Kidney (tissue), 14 donors: ENCODE measurements around the gene MYO7B. TPM values are rescaled to one million over a fixed set of nuclear protein-coding genes. Genes with fewer than 3 reads are reported as not detected.
A peak's percentile ranks its signal among the peaks of the same experiment; 100 is the strongest.

Source experiments
- DNase-seq, 5 donors: peaks; one replicate each; pipeline ENCODE4 v3.0.0-alpha.2; 2013 to 2020
- FAIRE-seq: peaks from 2 replicates; lab custom pipeline; 2012; peaks lifted over from hg19 to GRCh38; lab: Jason Lieb, UNC
- H3K27ac ChIP-seq, 2 donors: one replicate each; pipeline ENCODE4 v1.7.0; 2013; ENCODE audit warnings: low read depth in 2 of 2, low read length in 2 of 2, inconsistent platforms in 1 of 2
- H3K27me3 ChIP-seq: one replicate; pipeline ENCODE4 v1.7.1; 2013; ENCODE audit warnings: low read length, inconsistent platforms; ENCODE audit not compliant: control insufficient read depth, insufficient read depth
- H3K36me3 ChIP-seq, 3 donors: one replicate each; pipeline versions ENCODE4 v1.7.0 to v1.7.1; 2013; ENCODE audit warnings: low read length in 3 of 3, control low read depth in 1 of 3, inconsistent platforms in 1 of 3; ENCODE audit not compliant: insufficient read depth in 3 of 3, control insufficient read depth in 2 of 3
- H3K4me1 ChIP-seq, 3 donors: one replicate each; pipeline versions ENCODE4 v1.7.0 to v1.7.1; 2013; ENCODE audit warnings: low read length in 3 of 3, inconsistent platforms in 1 of 3, low read depth in 1 of 3; ENCODE audit not compliant: control insufficient read depth in 2 of 3, insufficient read depth in 2 of 3
- H3K4me3 ChIP-seq, 3 donors: one replicate each; pipeline versions ENCODE4 v1.7.0 to v1.8.1; 2013; ENCODE audit warnings: low read length in 3 of 3, control low read depth in 1 of 3, inconsistent platforms in 1 of 3
- H3K9ac ChIP-seq, 3 donors: one replicate each; pipeline versions ENCODE4 v1.7.0 to v1.7.1; 2013; ENCODE audit warnings: low read length in 3 of 3, control low read depth in 1 of 3, inconsistent platforms in 1 of 3
- H3K9me3 ChIP-seq, 3 donors: one replicate each; pipeline versions ENCODE4 v1.7.0 to v1.7.1; 2013; ENCODE audit warnings: low read length in 3 of 3, control low read depth in 1 of 3, inconsistent platforms in 1 of 3; ENCODE audit not compliant: control insufficient read depth in 2 of 3, insufficient read depth in 1 of 3
- intact Hi-C: fragments of 100-400 bp; cut with DNase I; formaldehyde crosslinking; loops from one replicate; pipeline ENCODE4 v1.11.1; 2022
- polyA plus RNA-seq: library from polyadenylated mRNA; stranded (reverse); fragments of 350-450 nt; fragmentation: Illumina TruSeq; extraction: RNeasy Lipid Tissue Mini Kit (QIAGEN cat#74804); gene quantifications from one replicate; pipeline ENCODE4 v1.2.3, GENCODE V29; 2014; ENCODE audit warnings: low read depth, low replicate concordance; ENCODE audit not compliant: insufficient read depth
- total RNA-seq: library from RNA; stranded (reverse); fragmentation: NEBNext Ultra II Directional; extraction: Animal tissue kit (Norgen Biotek cat#: 25700); gene quantifications from one replicate; pipeline ENCODE4 v1.2.1, GENCODE V29; 2021
- TF ChIP-seq, protein P1 (sequence below): IDR thresholded peaks from 3 replicates; pipeline ENCODE4 v1.5.1; 2012; ENCODE audit warnings: mild to moderate bottlenecking, moderate library complexity, borderline replicate concordance; ENCODE audit not compliant: insufficient read depth; ENCODE audit errors: extremely low read depth
- donor health status: control.
- donor health status: control.
- donor health status: control.
- donor health status: control.
- donor health status: control.
- donor health status: DM: yes; HTN: yes; CAD: no.
- donor health status: Normal renal cell carcinoma (clear cell type).

Gene MYO7B
- total and polyA plus RNA-seq, 2 donors from 2014 or later, result 11.0 to 22.2 TPM

- no peak for FAIRE-seq
- no peaks in the 10 kb centered on the region for H3K9me3 ChIP-seq
- DNase-seq, result peak in 2 of 5 donors; percentile 28 to 59
Observed at GRCh38 chr2:127577503-127577902, 42.0 kb downstream of the MYO7B start.

GRCh38 chr2:127577973-127578372 is 42.5 kb downstream of the MYO7B start:
- no peak overlapping the region for H3K27ac ChIP-seq
- DNase-seq (peak in 1 of 5 donors; percentile 27), FAIRE-seq (no peak)
- H3K9me3 ChIP-seq, result no peaks in the 10 kb centered on the region
- no peak overlapping the region for H3K9ac ChIP-seq
- H3K27me3 ChIP-seq, result no peaks in the 10 kb centered on the region
- no peak overlapping the region for H3K4me3 ChIP-seq
- peaks cover 0 to 5% (median 0%) of the 10 kb centered on the region in 3 donors for H3K36me3 ChIP-seq
- H3K4me1 ChIP-seq, result no peaks in the 10 kb centered on the region
- intact Hi-C loops, result no loop called here
- TF ChIP-seq, protein P1, sequence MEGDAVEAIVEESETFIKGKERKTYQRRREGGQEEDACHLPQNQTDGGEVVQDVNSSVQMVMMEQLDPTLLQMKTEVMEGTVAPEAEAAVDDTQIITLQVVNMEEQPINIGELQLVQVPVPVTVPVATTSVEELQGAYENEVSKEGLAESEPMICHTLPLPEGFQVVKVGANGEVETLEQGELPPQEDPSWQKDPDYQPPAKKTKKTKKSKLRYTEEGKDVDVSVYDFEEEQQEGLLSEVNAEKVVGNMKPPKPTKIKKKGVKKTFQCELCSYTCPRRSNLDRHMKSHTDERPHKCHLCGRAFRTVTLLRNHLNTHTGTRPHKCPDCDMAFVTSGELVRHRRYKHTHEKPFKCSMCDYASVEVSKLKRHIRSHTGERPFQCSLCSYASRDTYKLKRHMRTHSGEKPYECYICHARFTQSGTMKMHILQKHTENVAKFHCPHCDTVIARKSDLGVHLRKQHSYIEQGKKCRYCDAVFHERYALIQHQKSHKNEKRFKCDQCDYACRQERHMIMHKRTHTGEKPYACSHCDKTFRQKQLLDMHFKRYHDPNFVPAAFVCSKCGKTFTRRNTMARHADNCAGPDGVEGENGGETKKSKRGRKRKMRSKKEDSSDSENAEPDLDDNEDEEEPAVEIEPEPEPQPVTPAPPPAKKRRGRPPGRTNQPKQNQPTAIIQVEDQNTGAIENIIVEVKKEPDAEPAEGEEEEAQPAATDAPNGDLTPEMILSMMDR, result no peak

More at GRCh38 chr2:127577503-127577902, 42.0 kb downstream of the MYO7B start:
- no peak overlapping the region for H3K4me3 ChIP-seq
- H3K27me3 ChIP-seq, result no peaks in the 10 kb centered on the region
- no peak overlapping the region for H3K9ac ChIP-seq
- TF ChIP-seq, protein P1, result no peak
- no peak overlapping the region for H3K27ac ChIP-seq
- intact Hi-C loops, result no loop called here
- H3K4me1 ChIP-seq, result no peaks in the 10 kb centered on the region
- H3K36me3 ChIP-seq, result peaks cover 0 to 5% (median 0%) of the 10 kb centered on the region in 3 donors

- no peak overlapping the region for H3K9ac ChIP-seq
- FAIRE-seq, result no peak
- H3K27ac ChIP-seq, result no peak overlapping the region
- H3K4me3 ChIP-seq, result no peak overlapping the region
- H3K9me3 ChIP-seq, result no peaks in the 10 kb centered on the region
- peaks cover 0 to 5% (median 0%) of the 10 kb centered on the region in 3 donors for H3K36me3 ChIP-seq
- TF ChIP-seq, protein P1, result no peak
- H3K27me3 ChIP-seq, result no peaks in the 10 kb centered on the region
- intact Hi-C loops, result no loop called here
- DNase-seq, result no peak
- no peaks in the 10 kb centered on the region for H3K4me1 ChIP-seq
Observed at GRCh38 chr2:127578411-127578810, 42.9 kb downstream of the MYO7B start.

DNA sequence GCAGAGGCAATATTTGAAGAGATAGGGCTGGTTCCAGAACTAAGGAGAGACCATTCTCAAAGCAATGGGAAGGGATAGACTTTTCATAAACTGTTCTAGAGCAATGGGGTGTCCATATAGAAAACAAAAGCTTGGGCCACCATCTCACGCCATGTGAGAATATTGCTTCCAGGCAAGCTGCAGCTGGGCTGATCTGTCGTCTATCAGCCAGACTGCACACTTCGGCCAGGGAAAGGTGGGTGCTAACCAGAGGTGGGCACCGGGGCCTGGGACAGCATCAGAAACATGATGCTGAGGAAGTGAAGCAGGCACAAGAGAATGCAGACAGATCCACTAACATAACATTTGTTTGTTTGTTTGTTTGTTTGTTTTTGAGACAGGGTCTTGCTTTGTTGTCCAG is 43.7 kb downstream of the MYO7B start:
- Histone ChIP-seq H3K4me1 (no peaks in the 10 kb centered on the region), H3K27me3 (no peaks in the 10 kb centered on the region), H3K27ac (no peak overlapping the region), H3K4me3 (no peak overlapping the region), H3K9me3 (no peaks in the 10 kb centered on the region), H3K9ac (no peak overlapping the region), H3K36me3 (peaks cover 0 to 5% (median 0%) of the 10 kb centered on the region in 3 donors)
- intact Hi-C loops, result no loop called here
- DNase-seq (peak in 1 of 5 donors; percentile 33), FAIRE-seq (no peak)
- TF ChIP-seq, protein P1, result no peak
